Activated CD4-positive, alpha-beta T cell treated with anti-CD3 and anti-CD28 coated beads for 4 hours (primary cell): ENCODE measurements around the gene NUFIP1.
"Not testable (repeated sequence)": the region's sequence is repeated elsewhere in the genome, so short reads cannot be mapped to it uniquely, and the experiment has no call there.

Experiments
- DNase-seq, 2 donors: peaks; one replicate each; pipeline ENCODE4 v3.0.0-alpha.2; 2020

Gene NUFIP1

DNA sequence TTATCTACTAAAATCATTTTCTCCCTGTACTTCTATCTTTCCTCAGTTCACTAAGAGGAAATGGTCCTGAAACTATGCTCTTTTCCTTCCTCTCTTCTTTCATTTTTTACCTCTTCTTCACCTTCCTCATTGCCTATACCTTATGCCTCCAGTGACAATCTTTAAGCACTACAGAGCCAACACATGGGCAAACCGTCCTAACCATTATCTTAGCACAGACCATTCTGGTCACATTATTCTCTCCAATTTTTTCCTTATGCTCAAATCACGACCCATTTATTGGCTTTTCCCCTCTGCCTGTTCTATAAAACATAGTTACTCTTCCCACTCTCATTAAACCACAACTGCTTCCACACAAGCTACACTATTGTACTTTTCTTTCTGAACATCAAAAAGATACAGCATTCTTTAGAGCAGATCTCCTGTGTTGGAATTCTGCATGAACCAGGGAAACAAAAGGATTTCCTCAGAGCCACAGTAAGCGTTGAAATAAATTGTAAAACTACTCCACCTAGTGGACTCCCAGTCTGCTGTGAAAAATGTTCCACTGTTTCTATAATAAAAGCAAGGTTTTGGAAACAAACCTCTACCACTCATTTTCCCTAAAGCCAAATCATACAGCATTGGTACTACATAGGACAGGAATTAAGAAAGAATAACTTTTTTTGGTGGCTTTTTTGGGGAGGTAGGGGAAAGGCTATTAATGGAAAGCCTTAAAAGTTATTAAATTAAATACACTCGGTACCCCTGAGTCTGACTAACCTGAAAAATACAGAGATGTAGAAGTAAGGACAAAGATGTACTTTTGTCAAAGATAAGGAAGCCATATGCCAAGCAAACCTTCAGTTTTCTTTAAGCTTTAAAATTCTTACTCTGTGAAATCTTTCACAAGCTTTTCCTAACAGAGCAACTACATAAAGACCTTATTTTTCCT, 19.5 kb downstream of the NUFIP1 start:
- no peak for DNase-seq

DNA sequence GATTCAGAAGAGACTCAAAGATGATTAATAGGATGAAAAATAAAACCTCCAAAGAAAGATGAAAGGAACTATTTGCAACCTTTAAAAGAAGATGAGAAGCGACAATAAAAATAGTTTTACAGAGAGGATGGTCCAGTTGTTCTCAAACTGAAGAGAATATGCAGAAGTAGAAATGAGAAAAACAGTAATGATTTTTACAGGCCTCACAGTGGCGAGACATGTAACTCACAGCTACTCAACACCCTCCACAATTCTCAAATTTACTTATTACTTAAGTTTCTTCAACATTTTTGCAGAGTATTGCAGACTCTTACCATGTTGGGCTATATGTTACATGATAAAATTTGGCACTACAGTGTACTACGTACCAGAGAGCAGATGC, 20.8 kb downstream of the NUFIP1 start:
- no peak for DNase-seq

DNA sequence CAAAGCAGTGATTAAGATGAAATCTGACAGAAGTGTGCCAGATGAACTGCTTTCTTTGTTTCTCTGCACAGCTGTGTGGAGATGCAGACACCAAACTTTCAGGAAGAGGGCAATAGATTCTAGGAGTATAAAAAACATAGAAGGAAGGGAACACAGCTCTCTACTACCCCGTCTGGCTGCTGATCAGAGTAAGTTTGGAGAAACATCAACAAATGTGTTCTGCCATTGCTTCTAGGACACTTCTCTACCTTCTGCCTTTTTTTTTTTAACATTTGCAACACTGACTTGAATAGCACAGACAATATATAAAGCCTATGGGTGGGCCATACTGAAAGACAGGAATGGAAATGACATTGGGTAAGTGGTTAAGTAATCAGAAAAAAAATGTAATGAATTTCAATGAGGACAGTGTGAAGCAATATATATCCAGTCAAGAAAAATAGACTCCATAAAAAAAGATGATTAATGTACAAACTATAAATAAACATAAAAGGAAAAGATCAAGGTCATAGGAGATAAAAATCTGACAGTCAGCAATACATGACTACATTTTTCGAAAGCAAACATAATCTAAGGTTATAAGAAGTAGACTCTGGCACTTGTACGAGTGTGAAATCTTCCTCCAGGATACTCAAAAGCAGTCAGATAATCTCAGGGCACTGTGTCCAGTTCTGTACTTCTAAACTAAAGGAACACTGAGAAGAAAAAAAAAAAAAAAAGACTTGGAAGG, 21.4 kb downstream of the NUFIP1 start:
- no peak for DNase-seq

DNA sequence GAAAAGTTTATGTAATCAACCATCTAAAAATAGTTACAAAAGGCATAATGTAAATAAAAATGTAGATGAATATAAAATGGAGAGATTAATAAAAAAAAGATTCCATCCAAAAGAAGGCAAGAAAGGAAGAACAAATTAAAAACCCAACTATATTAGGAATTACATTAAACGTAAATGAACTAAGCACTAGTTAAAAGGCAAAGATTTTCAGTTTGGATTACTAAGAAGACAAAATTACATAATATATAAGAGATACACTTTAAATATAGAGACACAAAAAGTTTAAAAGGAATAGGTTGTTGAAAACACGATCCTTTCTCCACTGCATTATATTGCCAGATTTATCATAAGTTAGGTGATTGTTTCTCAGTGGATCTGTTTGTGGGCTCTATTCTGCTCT, 27.3 kb downstream of the NUFIP1 start:
- no peak for DNase-seq

DNA sequence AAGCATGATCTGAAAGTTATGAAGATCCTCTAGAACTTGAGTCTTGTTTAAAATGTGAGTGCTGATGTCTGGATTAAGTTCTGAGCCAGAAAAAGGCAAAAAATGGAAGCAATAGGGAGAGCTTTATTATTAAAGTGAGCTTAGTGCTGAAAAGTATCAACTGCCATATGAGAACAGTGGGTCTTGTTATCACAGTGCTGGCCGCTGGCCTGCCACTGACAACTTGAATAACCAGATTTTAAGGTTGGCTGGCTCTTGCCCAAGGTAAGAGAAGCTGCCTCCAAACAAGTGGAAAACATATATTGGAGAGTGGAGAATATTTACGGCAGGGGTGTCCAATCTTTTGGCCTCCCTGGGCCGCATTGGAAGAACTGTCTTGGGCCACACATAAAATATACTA, 33.9 kb downstream of the NUFIP1 start:
- no peak for DNase-seq

DNA sequence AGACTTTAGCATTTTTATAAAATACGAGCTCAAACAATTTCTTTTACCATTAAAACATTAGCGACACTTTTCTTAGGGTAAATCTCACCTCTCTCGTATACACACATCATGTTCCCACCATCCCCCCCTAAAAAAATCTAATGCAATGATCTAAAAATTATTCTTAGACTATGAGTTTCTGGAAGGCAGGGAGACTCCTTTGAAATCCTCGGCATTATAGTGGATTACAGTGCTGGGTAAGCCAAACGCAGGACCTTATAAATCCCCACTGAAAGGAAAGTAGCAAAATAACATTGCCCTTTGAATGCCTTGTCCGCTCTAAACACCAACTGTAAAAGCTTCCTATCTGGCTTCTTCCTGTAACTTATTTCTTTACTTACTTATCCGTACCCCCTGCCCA, 35.0 kb downstream of the NUFIP1 start:
- DNase-seq = no peak

DNA sequence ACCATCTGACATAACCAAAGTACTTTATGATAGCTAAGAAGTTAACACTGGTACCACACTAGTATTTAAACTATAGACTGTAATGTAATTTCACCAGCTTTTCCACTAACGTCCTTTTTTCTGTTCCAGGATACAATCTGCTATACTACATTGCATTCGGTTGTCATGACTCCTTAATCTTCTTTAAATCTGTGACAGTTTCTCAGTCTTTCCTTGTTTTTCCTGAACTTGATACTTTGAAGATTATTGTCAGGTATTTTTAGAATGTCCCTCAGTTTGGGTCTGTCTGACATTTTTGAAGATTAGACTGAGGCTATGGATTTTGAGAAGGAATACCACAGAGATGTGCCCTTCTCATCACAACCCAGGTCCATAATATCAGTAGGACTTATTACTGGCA, 36.6 kb downstream of the NUFIP1 start:
- no peak for DNase-seq

DNA sequence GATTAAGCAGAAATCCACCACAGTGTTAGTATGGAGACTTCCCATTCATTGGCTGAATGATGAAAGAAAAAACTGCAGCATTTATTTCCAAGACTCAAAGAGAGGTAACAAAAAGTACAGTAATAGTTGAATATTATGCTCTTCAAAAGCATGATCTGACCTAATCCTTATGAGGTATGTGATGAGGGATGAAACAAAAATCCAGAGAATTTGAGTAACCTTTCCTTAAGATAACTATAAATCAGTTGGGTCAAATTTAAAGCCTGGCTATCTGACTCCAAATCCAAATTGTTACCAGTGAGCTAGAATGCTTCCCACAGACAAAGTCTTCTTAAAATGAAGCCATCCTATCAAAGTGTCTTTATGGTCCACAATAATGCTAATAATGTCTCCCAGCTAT, 38.1 kb downstream of the NUFIP1 start:
- DNase-seq = no peak

DNA sequence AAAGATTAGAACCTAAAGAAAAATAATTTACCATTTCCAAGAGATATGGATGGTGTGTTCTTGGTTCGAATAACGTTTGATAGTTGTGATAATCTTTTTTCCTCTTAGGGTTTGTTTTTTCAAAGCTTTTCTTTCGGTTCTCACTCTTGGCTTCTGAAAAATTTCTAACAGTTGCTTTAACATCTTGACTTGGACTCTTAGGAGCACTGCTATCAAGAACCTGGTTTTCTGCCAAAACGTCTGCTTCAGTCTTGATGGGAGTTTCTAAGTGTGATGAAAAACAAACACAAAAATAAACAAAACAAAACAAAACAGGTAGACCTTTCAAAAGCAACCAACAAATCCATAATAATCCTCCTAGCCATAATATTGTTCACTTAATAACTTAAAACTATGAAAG, 45.9 kb downstream of the NUFIP1 start:
- DNase-seq = not testable (repeated sequence)

DNA sequence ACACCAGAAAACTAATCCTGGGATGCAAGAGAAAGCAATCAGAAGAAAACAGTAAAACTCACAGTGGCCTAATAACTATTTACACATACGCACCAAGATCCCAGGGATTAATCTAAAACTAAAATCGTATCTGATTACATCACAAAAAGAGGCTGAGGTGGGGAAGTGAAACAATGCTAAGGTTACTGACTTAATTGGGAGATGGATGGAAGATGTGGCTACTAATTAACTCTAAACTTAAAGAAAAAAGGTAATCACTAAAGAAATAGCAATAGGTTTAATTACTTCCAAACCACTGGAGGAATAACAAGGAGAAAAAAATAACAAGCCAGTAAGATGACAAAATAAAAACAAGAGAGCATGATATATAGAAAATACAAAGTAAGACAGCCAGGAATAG, 50.4 kb downstream of the NUFIP1 start:
- no peak for DNase-seq

DNA sequence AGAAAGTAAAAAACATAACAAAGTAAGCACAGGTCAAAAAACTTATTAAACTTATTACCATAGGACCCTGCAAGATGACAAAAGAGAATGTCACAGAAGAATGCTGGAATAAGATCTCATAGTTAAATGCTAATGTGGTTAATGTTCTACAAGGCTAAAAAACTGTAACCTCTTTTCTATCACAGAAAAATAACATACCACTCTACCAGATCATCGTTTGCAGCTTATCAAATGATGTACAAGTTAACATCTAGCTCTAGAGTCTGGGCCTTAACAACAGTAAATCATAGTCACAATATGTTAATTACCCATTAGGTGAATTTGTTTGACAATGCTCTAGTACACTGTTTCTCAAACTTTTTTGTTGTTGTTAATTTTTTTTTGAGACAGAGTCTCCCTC, 53.0 kb downstream of the NUFIP1 start:
- DNase-seq = no peak

DNA sequence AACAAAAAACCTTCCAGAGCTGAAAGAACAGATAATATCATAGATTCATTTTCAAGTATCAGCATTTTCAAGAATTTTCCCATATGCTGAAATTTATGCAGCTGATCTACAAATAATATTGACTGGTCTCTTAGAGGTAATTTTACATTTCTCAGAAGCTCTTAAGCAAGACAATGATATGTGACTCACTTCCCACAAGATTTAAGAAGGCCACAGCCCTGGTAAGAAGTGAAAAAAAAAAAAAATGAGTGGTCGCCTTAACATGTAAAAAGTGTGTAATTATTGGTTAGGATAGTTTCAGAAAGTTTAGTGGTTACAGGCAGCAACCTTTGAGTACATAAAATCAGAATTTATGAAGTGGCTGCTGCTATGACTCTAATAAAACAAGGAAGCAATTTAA, 54.5 kb downstream of the NUFIP1 start:
- DNase-seq = no peak

DNA sequence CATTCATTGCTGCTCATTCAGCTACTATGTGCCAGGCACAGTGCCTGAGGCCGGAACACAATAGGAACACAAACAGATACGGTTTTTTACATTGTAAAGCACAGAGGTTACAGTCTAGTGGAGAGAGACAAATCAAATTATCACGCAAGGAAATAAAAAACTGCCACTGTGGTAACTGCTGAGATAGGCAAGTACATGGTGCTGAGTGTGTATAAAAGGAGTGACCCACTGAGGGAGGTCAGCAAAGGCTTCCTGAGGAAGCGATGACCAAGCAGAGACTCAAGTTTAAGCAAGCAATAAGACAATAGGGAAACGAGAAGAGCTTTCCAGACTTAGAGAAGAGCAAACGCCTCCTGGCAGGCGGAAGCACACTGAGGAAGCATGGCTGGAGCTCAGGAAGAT, 56.4 kb downstream of the NUFIP1 start:
- DNase-seq = no peak

DNA sequence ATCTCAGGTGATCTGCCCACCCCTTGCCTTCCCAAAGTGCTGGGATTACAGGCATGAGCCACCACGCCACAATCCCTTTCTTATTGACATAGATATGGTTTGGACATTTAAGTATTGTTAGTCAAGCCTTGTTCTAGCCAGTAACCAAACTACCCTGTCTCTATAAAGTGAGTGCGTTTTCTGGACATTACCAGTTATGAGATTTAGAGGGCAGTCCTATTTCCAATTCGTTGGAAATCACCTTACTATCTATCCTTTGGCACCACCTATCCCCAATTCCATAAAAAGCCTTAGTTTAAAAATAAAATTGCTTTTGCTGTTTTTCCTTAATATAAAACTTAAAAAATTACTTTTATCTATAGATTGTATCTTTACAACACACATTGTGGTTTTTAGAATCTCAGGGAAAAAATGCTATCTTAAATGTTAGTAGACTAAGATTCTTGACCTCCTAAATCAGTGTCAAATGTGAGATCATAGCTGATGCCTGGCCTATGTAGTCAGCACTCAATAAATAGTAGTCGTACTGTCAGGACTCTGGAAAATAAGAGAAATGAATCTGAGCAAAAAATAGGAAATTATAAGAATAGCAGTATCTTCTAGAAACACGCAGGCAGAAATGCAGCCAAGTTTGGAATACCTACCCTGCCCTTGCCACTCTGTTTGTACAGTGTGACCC, 57.0 kb downstream of the NUFIP1 start:
- DNase-seq = no peak

DNA sequence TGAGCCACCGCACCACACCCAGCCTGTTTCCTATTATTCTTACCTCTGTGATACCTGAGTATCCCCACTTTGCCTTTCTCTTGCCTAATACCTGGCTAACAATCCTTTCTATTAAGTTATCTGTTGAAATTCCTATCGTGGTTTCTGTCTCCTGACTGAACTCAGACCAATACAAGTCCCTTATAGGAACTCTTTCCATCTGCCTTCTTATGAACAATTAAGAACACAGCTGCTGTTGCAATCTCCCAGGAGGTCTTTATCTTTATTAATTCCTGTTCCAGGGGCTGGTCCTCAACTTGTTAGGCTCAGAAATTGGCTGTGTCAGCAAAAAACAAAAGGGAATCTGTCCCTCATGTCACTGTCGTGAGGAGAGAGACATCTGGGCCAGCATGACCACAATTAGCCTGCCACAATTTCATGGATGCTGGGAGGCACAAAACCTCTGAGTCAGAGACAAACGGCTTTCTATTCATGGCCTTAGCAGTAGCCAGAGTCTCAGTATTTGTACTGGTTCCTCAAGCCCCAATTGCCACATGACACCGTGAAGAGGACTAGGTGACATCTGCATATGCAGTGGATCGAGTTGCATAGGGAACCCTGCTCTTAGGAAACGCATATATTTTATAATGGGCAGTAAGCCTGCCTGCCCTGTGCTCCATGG, 58.2 kb downstream of the NUFIP1 start:
- DNase-seq = no peak

DNA sequence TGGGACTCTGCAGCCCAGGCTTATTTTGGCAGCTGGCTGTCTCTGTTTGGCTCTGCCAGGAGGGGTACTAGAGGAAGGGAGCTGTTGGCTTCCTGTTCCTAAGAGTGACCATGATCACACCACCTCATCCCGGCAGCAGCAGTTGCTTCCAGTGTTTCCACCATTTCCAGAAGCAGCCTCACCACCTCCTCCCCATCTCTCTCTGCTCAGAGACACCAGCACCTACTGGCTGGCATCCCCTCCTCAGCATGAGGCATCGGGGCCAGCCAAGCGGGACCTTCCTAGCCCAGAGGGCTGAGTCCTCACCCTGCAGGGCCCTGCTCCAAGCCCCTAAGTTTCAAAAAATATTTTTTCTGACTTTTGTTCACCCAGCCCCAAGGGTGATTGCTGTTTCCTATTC, 59.0 kb downstream of the NUFIP1 start:
- no peak for DNase-seq

DNA sequence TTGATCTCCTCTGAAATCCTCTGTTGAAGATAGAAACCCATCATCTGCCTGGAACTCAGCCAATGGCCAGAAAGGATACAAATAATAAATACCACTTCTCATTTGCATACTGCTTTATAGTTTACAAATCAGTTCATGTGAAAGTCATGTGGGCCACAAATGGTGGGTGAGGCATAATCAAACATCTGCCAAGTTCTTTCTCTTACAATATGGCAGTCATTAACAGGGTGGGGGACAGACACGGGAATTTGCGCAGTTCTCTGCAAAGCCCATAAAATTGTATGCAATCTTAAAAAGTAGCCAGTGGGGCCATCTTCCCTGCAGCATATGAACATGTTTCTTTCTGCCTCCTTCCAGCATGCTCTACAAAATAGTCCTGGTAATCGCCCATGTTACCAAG, 59.6 kb downstream of the NUFIP1 start:
- DNase-seq = no peak

DNA sequence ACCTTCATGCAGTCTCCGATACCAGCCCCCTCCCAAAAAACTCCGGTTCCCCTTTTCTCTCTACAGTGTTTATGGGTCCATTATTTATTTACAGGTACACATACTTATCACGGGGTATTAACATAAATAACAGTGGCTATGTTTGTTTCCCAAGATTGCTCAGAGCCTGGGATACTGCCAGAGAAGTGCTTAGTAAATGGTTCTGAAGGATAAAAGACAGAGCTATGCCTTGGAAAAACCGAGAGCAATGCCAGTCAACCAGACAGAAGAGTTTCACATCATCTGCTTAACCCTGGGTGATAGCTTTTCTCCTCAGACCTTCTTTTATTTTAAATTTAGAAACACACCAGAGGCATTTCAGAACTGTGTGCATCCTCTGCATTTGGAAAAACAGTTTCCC, 61.3 kb downstream of the NUFIP1 start:
- DNase-seq = no peak

DNA sequence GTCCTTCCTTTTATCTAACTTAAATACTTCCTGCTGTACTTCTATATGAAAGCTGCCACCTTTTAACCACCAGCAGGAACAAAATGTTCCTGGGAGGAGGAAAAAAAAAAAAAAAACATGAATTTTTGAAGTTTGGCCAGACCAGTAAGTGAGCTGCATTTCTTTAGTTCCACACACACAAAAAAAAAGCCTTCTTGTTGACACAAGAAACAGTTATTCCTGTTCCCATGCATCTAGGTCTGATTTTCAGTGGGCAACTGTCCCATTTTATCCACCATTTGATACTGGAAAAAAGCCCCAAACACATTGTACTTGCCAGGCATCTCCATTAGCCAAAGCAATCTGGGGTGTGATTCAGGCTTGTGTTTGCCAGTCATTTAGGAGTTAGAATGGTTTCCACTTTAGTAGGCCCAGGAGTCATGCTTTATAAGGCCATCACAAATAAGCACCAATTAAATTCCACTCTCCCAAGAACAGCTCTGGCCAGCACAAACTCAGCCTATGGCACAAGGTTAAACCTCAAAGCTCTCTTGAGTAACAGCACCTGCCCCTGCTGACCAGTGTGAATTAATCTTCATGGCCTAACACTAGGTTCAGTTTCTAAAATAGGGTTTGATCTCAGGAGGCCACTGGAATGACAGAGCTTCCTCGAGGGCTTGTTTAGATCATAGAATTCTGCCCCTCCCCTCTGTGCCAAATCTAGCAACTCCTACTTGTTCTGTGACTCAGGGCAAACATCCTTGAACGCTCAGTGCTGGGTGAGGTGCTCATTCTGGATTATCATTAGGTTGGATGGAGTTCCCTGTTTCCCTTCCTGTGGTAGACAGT, 67.1 kb downstream of the NUFIP1 start:
- no peak for DNase-seq

DNA sequence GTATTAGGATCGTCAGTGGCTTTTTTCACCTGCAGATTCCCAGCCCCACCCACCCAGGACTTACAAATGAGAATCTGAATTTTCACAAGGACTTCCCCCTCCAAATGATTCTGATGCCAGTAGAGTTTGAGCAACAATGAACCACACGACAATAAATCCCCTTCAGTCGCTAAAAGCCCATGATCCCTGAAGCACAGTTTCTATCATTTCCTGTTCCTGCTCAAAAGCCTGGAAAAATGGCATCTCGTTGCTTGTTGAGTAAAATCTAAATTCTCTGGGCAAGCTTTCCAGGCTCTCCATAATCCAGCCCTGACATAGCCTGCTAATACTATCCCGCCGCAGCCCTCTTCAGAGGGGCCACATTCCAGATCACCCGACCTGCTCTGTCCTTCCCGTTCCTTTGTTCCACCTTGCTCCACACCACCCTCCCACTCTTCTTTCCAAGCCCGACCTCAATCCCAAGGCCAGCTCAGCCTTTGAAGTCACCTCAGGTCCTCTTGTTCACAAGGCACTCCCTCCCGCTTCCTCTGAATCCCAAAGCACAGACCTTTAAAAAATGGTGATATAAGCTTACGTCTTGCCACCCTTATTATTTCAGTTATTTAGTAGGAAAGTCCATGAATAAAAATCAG, 67.9 kb downstream of the NUFIP1 start:
- no peak for DNase-seq

DNA sequence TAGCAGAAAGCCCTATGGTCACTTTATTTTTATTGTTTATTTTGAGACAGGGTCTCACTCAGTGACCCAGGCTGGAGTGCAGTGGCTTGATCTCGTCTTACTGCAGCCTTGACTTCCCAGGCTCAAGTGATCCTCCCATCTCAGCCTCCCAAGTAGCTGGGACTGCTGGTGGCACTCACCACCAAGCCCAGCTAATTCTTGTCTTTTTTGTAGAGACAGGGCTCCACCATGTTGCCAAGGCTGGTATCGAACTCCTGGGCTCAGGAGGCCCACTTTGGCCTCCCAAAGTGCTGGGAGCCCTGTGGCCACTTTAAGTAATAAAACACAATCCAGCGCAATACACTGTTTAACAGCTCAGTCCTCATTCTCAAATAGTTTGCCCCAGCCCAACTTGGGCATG, 69.3 kb downstream of the NUFIP1 start:
- DNase-seq = no peak
